Parathyroid adenoma (tissue), 2 donors: Measurements from ENCODE around the gene NECTIN1.

ENCODE experiments used
- H2AFZ ChIP-seq: fragments of 300-600 bp; sonication (generic); one replicate; pipeline ENCODE4 v1.7.0; 2017; ENCODE audit warnings: antibody characterized with exemption, mild to moderate bottlenecking
- H3K27ac ChIP-seq: fragments of 300-600 bp; sonication (generic); one replicate; pipeline ENCODE4 v1.7.0; 2017
- H3K27me3 ChIP-seq: fragments of 300-600 bp; sonication (generic); one replicate; pipeline ENCODE4 v1.7.0; 2017; ENCODE audit warnings: low read length; ENCODE audit not compliant: control insufficient read depth, insufficient read depth
- H3K36me3 ChIP-seq: fragments of 300-600 bp; sonication (generic); one replicate; pipeline ENCODE4 v1.7.0; 2017; ENCODE audit warnings: low read length; ENCODE audit not compliant: control insufficient read depth, insufficient read depth
- H3K4me1 ChIP-seq: fragments of 300-600 bp; sonication (generic); one replicate; pipeline ENCODE4 v1.7.0; 2017; ENCODE audit warnings: control low read depth
- H3K4me2 ChIP-seq: fragments of 300-600 bp; sonication (generic); one replicate; pipeline ENCODE4 v1.7.0; 2017; ENCODE audit warnings: low read length
- H3K4me3 ChIP-seq: fragments of 300-600 bp; sonication (generic); one replicate; pipeline ENCODE4 v1.7.0; 2017; ENCODE audit warnings: low read depth, low read length
- H3K79me2 ChIP-seq: fragments of 300-600 bp; sonication (generic); one replicate; pipeline ENCODE4 v1.7.0; 2017; ENCODE audit warnings: control low read depth
- H3K9ac ChIP-seq: fragments of 300-600 bp; sonication (generic); one replicate; pipeline ENCODE4 v1.7.0; 2017; ENCODE audit warnings: mild to moderate bottlenecking
- H3K9me3 ChIP-seq: fragments of 300-600 bp; sonication (generic); one replicate; pipeline ENCODE4 v1.7.0; 2017; ENCODE audit warnings: low read length; ENCODE audit not compliant: control insufficient read depth
- TF ChIP-seq, protein P1 (sequence below): fragments of 300-600 bp; sonication (generic); IDR thresholded peaks from one replicate; pipeline ENCODE4 v1.7.0; 2017; ENCODE audit warnings: antibody characterized with exemption, mild to moderate bottlenecking
- donor health status: primary hyperparathyroidism.

Gene NECTIN1

DNA sequence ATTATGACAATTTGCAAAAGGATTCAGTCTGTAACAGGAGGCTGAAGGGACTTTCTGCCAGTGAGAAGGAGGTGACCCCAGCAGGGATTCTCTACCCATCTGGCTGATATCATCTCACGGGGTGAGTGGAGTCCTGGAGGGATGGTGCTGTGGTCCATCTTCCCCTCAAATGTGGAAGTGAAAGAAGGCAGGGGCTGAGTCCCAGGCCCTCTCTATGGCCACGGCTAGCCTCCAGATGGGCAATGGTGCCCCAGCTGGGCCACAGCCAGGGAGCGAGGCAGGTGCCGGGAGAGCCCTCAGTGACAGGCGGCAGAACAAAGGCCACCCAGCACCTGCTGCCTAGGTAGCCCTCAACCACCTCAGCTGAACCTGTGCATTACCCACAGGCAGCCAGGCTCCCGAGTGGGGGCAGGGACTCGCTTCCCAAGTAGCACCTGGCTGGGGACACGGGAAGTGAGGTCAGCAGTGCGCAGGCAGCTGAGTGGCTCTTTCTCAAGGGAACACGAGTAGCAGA lies 6.7 kb downstream of the NECTIN1 start:
- no peaks in the 10 kb centered on the region for H3K79me2 ChIP-seq
- H3K4me2 ChIP-seq = no peak overlapping the region
- H3K27ac ChIP-seq = no peak overlapping the region
- H3K4me3 ChIP-seq = no peak overlapping the region
- H3K9ac ChIP-seq = no peak overlapping the region
- no peaks in the 10 kb centered on the region for H3K4me1 ChIP-seq
- no peak overlapping the region for H2AFZ ChIP-seq
- TF ChIP-seq, protein P1, sequence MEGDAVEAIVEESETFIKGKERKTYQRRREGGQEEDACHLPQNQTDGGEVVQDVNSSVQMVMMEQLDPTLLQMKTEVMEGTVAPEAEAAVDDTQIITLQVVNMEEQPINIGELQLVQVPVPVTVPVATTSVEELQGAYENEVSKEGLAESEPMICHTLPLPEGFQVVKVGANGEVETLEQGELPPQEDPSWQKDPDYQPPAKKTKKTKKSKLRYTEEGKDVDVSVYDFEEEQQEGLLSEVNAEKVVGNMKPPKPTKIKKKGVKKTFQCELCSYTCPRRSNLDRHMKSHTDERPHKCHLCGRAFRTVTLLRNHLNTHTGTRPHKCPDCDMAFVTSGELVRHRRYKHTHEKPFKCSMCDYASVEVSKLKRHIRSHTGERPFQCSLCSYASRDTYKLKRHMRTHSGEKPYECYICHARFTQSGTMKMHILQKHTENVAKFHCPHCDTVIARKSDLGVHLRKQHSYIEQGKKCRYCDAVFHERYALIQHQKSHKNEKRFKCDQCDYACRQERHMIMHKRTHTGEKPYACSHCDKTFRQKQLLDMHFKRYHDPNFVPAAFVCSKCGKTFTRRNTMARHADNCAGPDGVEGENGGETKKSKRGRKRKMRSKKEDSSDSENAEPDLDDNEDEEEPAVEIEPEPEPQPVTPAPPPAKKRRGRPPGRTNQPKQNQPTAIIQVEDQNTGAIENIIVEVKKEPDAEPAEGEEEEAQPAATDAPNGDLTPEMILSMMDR = no peak
- no peaks in the 10 kb centered on the region for H3K9me3 ChIP-seq
- H3K27me3 ChIP-seq = no peaks in the 10 kb centered on the region
- no peaks in the 10 kb centered on the region for H3K36me3 ChIP-seq

DNA sequence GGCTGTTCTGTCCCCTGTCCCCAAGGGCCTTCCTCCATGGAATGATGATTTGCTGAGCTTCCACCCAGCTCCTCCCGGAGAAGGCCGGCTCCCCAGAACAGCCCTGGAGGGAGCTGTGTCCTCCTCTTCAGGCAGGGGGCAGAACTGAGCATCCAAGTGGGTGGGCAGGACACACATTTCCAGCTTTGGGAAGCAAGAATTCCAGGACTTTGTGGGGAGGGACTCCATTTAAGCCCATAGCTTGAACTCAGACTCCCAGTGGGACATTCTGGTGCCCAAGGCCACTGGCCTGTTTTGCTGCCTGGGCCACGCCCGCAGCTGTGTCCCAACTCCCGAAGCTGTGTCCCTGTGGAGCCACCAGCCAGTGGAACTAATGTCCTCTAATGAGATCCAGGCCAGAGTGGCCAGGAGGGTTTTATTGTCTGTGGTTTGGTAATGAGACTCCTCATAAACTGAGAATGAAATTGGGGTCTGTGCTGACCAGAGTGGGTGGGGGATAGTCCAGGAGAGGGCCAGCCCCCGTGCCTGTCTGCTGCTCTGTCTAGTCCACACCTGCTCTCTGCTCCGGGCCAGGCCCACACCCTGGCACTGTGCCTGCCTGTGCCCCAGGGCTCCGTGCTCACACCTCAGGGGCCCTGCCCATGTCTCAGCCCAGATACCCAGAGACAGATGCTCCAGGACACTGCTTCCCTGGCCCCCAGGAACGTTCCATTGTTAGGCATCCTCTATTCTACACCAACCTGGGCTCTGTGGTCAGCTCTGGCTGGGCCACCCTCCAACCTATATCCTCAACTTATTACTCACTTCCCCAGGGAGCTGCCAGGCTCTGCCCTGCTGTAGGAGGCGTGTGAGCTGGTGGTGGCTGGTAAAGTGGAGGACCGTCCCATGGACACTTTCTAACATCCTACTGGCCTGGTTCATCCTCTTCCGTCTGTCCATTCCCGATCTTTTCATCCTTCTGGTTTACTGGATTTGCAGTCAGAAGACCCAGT lies 7.6 kb downstream of the NECTIN1 start:
- no peak overlapping the region for H2AFZ ChIP-seq
- no peaks in the 10 kb centered on the region for H3K79me2 ChIP-seq
- no peaks in the 10 kb centered on the region for H3K27me3 ChIP-seq
- no peak overlapping the region for H3K4me2 ChIP-seq
- no peak overlapping the region for H3K27ac ChIP-seq
- H3K4me1 ChIP-seq = no peaks in the 10 kb centered on the region
- no peaks in the 10 kb centered on the region for H3K36me3 ChIP-seq
- no peak overlapping the region for H3K4me3 ChIP-seq
- TF ChIP-seq, protein P1 = peak; percentile 19
- H3K9ac ChIP-seq = no peak overlapping the region
- no peaks in the 10 kb centered on the region for H3K9me3 ChIP-seq

DNA sequence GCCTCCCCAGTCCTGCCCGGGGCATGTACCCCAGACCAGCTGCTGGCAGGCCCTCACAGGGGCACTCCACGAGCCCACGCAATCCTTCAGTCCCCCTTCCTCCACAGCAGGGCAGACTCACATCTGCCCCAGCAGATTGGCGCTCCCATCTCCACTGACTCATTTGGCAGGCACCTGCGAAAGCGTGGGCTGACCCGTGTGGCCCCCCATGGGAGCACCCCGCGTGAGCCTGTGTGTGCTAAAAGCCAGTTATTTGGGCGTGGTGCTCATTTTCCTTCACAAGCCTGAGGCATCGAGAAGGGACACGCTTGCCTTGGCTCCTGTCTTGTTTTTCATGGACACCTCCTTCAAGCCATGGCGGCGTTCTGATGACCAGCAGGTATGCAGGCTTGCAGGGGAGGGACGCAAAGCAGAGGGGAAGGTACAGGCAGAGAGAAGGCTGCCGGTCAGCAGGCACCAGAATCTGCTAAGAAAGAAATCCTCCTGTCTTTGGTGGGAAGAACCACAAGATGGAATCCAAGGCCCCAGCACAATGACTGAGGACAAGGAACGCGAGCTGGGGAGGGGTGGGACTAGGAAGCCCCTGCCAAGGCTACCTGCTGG lies 8.6 kb downstream of the NECTIN1 start:
- Histone ChIP-seq H3K36me3 (no peaks in the 10 kb centered on the region), H3K4me1 (no peaks in the 10 kb centered on the region), H3K27me3 (no peaks in the 10 kb centered on the region), H3K79me2 (no peaks in the 10 kb centered on the region), H3K9me3 (no peaks in the 10 kb centered on the region), H3K4me3 (no peak overlapping the region), H3K27ac (no peak overlapping the region), H3K4me2 (no peak overlapping the region), H2AFZ (no peak overlapping the region), H3K9ac (no peak overlapping the region)
- TF ChIP-seq, protein P1 = no peak

DNA sequence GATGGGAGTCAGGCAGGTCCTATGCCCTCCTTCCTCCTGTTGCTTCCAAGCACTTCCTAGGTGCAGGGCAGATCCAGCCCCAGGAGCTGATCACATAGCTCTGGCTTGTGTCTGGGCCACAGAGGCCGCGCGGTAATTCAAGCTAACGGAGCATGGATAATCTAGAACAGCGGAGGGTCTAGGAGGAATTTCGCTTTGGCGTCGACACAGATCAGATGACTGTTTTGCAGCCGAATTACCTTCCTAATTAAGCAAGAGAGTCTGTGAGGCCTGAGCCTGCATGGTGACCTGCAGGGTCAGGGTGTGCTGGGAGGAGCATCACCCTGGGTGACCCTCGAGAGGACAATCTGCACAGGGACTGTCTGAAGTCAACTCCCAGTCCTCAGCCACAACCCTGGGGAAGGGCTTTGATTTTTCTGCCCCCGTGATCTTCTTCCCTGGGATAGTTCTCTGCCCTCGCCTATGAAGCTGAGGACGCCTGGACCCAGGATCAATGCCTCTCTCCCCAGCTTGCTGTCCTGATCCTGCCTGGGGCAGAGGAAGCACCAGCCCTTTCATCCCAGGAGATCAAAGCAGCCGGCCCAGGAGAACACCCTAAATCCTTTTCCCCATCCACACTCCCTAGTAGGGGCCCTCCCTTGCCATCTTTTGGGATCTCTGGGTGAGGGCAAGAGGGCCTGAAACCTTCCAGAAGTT lies 11.0 kb downstream of the NECTIN1 start:
- Histone ChIP-seq H3K27ac (no peak overlapping the region), H3K9me3 (no peaks in the 10 kb centered on the region), H3K79me2 (no peaks in the 10 kb centered on the region), H2AFZ (no peak overlapping the region), H3K27me3 (no peaks in the 10 kb centered on the region), H3K4me2 (no peak overlapping the region), H3K4me3 (no peak overlapping the region), H3K4me1 (no peaks in the 10 kb centered on the region), H3K36me3 (no peaks in the 10 kb centered on the region), H3K9ac (no peak overlapping the region)
- TF ChIP-seq, protein P1 = no peak
